Neuronal stem cell (in vitro differentiated cells): ENCODE results near the gene MIOX.

ENCODE experiments used
- DNase-seq: peaks from one replicate; pipeline ENCODE4 v3.0.0-alpha.2; 2013; ENCODE audit warnings: low spot score
- H2AFZ ChIP-seq: one replicate; pipeline ENCODE4 v1.6.1; 2013; ENCODE audit warnings: mild to moderate bottlenecking, low read length, inconsistent platforms
- H2AK5ac ChIP-seq: 2 replicates; pipeline ENCODE4 v1.6.1; 2013; ENCODE audit warnings: low read depth, mild to moderate bottlenecking, inconsistent platforms, low read length, moderate library complexity, mixed read lengths
- H2BK120ac ChIP-seq: 2 replicates; pipeline ENCODE4 v1.6.1; 2013; ENCODE audit warnings: low read depth, mild to moderate bottlenecking, inconsistent platforms, low read length, moderate library complexity, mixed read lengths
- H2BK12ac ChIP-seq: one replicate; pipeline ENCODE4 v1.6.1; 2013; ENCODE audit warnings: low read length, inconsistent platforms
- H2BK15ac ChIP-seq: 2 replicates; pipeline ENCODE4 v1.6.1; 2013; ENCODE audit warnings: mild to moderate bottlenecking, low read length, inconsistent platforms, mixed read lengths
- H2BK5ac ChIP-seq: one replicate; pipeline ENCODE4 v1.6.1; 2013; ENCODE audit warnings: inconsistent platforms, mild to moderate bottlenecking, low read length, moderate library complexity
- H3K14ac ChIP-seq: one replicate; pipeline ENCODE4 v1.6.1; 2013; ENCODE audit warnings: low read length, inconsistent platforms
- H3K18ac ChIP-seq: 2 replicates; pipeline ENCODE4 v1.6.1; 2013; ENCODE audit warnings: low read length, inconsistent platforms
- H3K23ac ChIP-seq: 2 replicates; pipeline ENCODE4 v1.6.1; 2013; ENCODE audit warnings: low read depth, mild to moderate bottlenecking, mixed read lengths, low read length, inconsistent platforms; ENCODE audit not compliant: poor library complexity
- H3K27ac ChIP-seq: replicated peaks from 3 replicates; pipeline ENCODE4 v1.5.1; 2013; ENCODE audit warnings: low read length, inconsistent platforms
- H3K27me3 ChIP-seq, 3 experiments: 2 replicates each; pipeline ENCODE4 v1.6.1; 2013; ENCODE audit warnings: low read length in 3 of 3, mild to moderate bottlenecking in 2 of 3, inconsistent platforms in 1 of 3, low read depth in 1 of 3, mixed read lengths in 1 of 3, moderate library complexity in 1 of 3; ENCODE audit not compliant: control insufficient read depth in 3 of 3, insufficient read depth in 3 of 3
- H3K36me3 ChIP-seq, 2 donors: replicated peaks in 1 of 2; 2 replicates each; pipeline ENCODE4 v1.6.1; 2013; ENCODE audit warnings: low read length in 2 of 2; ENCODE audit not compliant: control insufficient read depth in 2 of 2, insufficient read depth in 2 of 2
- H3K4ac ChIP-seq: 2 replicates; pipeline ENCODE4 v1.6.1; 2013; ENCODE audit warnings: inconsistent platforms, mild to moderate bottlenecking, low read length, moderate library complexity
- H3K4me1 ChIP-seq, 2 donors: 1 replicate in 1 of 2; 2 replicates in 1 of 2; pipeline ENCODE4 v1.6.1; 2013; ENCODE audit warnings: low read length in 2 of 2, low read depth in 1 of 2; ENCODE audit not compliant: control insufficient read depth in 2 of 2, insufficient read depth in 1 of 2
- H3K4me2 ChIP-seq: one replicate; pipeline ENCODE4 v1.6.1; 2013; ENCODE audit warnings: mild to moderate bottlenecking, low read length, inconsistent platforms; ENCODE audit not compliant: insufficient read depth, poor library complexity, severe bottlenecking
- H3K4me3 ChIP-seq, 2 donors: 2 replicates each; pipeline ENCODE4 v1.5.1; 2013; ENCODE audit warnings: low read length in 2 of 2, mild to moderate bottlenecking in 2 of 2, inconsistent platforms in 1 of 2, moderate library complexity in 1 of 2
- H3K79me1 ChIP-seq: one replicate; pipeline ENCODE4 v1.6.1; 2013; ENCODE audit warnings: low read depth, mild to moderate bottlenecking, inconsistent platforms, low read length, moderate library complexity
- H3K9ac ChIP-seq: one replicate; pipeline ENCODE4 v1.6.1; 2013; ENCODE audit warnings: mild to moderate bottlenecking, low read depth, low read length, inconsistent platforms; ENCODE audit not compliant: poor library complexity
- H3K9me3 ChIP-seq, 2 donors: replicated peaks in 1 of 2; 2 replicates each; pipeline versions ENCODE3 to v1.6.1; 2013; ENCODE audit warnings: low read length in 2 of 2, mild to moderate bottlenecking in 2 of 2, inconsistent platforms in 1 of 2, low read depth in 1 of 2, mixed read lengths in 1 of 2, moderate library complexity in 1 of 2; ENCODE audit not compliant: control insufficient read depth in 2 of 2, insufficient read depth in 1 of 2
- H4K8ac ChIP-seq: one replicate; pipeline ENCODE4 v1.6.1; 2013; ENCODE audit warnings: low read depth, mild to moderate bottlenecking, inconsistent platforms, low read length, moderate library complexity
- H4K91ac ChIP-seq: one replicate; pipeline ENCODE4 v1.6.1; 2013; ENCODE audit warnings: low read length, low read depth, mild to moderate bottlenecking, inconsistent platforms; ENCODE audit not compliant: poor library complexity
- WGBS, 2 donors: extraction: QIAGEN DNeasy Blood & Tissue Kit; methylation state at CpG; one replicate each; pipeline ENCODE4 v1.1.7; 2013; ENCODE audit warnings: missing lambda C conversion rate in 2 of 2, mixed read lengths in 1 of 2; ENCODE audit not compliant: insufficient read length in 2 of 2, insufficient replicate concordance in 1 of 2; ENCODE audit errors: extremely low coverage in 2 of 2; 5-methylcytosine and 5-hydroxymethylcytosine counted together

The MIOX gene

GRCh38 chr22:50531546-50531961 is 44.9 kb downstream of the MIOX start:
- Histone ChIP-seq H3K27ac (no peak overlapping the region), H2AK5ac (peak overlapping the region; percentile 99), H3K36me3 (no peaks in the 10 kb centered on the region), H2BK15ac (peak overlapping the region; percentile 97), H4K91ac (no peak overlapping the region), H3K4ac (no peak overlapping the region), H3K4me1 (peaks cover 12 to 17% of the 10 kb centered on the region in 2 donors), H3K14ac (peak overlapping the region; percentile 94), H3K18ac (peak overlapping the region; percentile 98), H3K79me1 (peaks cover 4% of the 10 kb centered on the region), H2BK120ac (no peak overlapping the region), H2BK12ac (peak overlapping the region; percentile 84), H3K4me2 (peak overlapping the region; percentile 89), H3K9me3 (peaks cover 8 to 21% of the 10 kb centered on the region in 2 donors), H3K27me3 (peaks cover 14 to 35% (median 14%) of the 10 kb centered on the region in 3 experiments), H3K4me3 (peak overlapping the region; percentile 55 to 82), H2BK5ac (peak overlapping the region; percentile 82), H3K23ac (peak overlapping the region; percentile 99), H2AFZ (peak overlapping the region; percentile 96), H3K9ac (peak overlapping the region; percentile 84), H4K8ac (peak overlapping the region; percentile 65)
- no CpG with 5 or more reads among the region's 44 CpGs for WGBS, 2 donors
- no peak for DNase-seq

GRCh38 chr22:50531962-50532674 is 45.5 kb downstream of the MIOX start:
- Histone ChIP-seq H3K79me1 (no peaks in the 10 kb centered on the region), H3K27ac (no peak overlapping the region), H3K4me2 (peak overlapping the region; percentile 89), H2AK5ac (peak overlapping the region; percentile 99), H2BK120ac (no peak overlapping the region), H4K8ac (peak overlapping the region; percentile 65), H4K91ac (no peak overlapping the region), H3K14ac (peak overlapping the region; percentile 21), H2BK5ac (peak overlapping the region; percentile 82), H3K23ac (peak overlapping the region; percentile 73), H3K18ac (peak overlapping the region; percentile 98), H3K4me3 (peak overlapping the region; percentile 55 to 82), H3K9me3 (peaks cover 8 to 21% of the 10 kb centered on the region in 2 donors), H3K4ac (peak overlapping the region; percentile 53), H3K27me3 (peaks cover 14 to 35% (median 14%) of the 10 kb centered on the region in 3 experiments), H2AFZ (peak overlapping the region; percentile 96), H3K4me1 (peaks cover 7 to 12% of the 10 kb centered on the region in 2 donors), H2BK15ac (peak overlapping the region; percentile 97), H3K9ac (peak overlapping the region; percentile 92), H2BK12ac (no peak overlapping the region), H3K36me3 (no peaks in the 10 kb centered on the region)
- no peak for DNase-seq
- no CpG with 5 or more reads among the region's 56 CpGs for WGBS, 2 donors

- Histone ChIP-seq H4K8ac (no peak overlapping the region), H4K91ac (no peak overlapping the region), H2AK5ac (no peak overlapping the region), H3K9ac (no peak overlapping the region), H2BK120ac (no peak overlapping the region), H3K4me2 (no peak overlapping the region), H2BK5ac (no peak overlapping the region), H3K27me3 (peaks cover 14 to 35% (median 14%) of the 10 kb centered on the region in 3 experiments), H3K4me1 (peaks cover 7 to 9% of the 10 kb centered on the region in 2 donors), H3K18ac (no peak overlapping the region), H3K23ac (no peak overlapping the region), H3K4me3 (peak overlapping the region in 1 of 2 donors; percentile 55), H3K14ac (no peak overlapping the region), H2BK12ac (no peak overlapping the region), H2BK15ac (no peak overlapping the region), H2AFZ (peak overlapping the region; percentile 96), H3K36me3 (no peaks in the 10 kb centered on the region), H3K4ac (no peak overlapping the region), H3K27ac (no peak overlapping the region), H3K79me1 (no peaks in the 10 kb centered on the region), H3K9me3 (peaks cover 8 to 21% of the 10 kb centered on the region in 2 donors)
- WGBS, 2 donors: no CpG with 5 or more reads among the region's 19 CpGs
- DNase-seq: no peak
Measured at GRCh38 chr22:50532824-50533796, 46.5 kb downstream of the MIOX start.
